HUDEP-2 (cell line): ENCODE data around the gene CCDC182.

ENCODE experiments used
- DNase-seq, 76 experiments: peaks; one replicate each; lab custom pipeline; 2025; ENCODE audit not compliant: unreplicated experiment in 76 of 76; lab: John Stamatoyannopoulos, UW

The CCDC182 gene

DNA sequence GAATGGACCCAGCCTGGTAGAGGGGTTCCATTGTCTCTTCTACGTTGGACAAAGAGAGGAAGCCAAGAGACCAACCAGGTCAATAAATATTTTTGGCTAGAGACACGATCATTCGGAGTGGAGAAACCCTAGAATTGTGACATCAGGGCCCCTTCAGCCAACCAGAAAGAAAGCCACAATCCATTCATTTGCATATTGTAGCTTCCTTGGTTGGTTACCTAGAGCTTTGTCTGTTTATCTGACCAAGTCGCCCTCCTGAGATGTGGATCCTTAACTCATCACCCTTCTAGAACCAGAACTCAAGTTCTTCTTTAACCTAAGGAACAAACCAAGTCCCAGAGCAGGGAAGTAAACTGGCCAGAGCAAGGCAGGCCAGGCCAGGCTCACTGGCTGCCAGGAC, at the start of gene CCDC182:
CCDC182 (minus strand) TSS at position 58 of the 400 bp plus-strand sequence; CDS start at position 31, 27 bp downstream.
- DNase-seq: no peak

DNA sequence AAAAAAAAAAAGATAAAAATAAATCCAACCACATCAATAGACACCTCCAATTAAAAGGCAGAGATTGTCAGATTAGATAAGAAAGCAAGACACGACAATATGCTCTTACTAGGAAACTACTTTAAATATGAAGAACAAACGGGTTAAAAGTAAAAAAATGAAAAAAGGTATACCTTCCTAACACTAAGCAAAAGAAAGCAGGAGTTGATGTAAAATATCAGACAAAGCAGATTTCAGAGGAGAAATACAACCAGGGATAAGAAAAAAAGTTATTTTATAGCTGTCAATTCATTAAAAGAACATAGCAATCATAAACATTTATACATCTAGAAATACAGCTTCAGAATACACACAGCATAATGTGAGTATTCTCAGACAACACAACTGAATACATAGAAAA, 49.7 kb upstream of the CCDC182 start:
- DNase-seq: no peak

DNA sequence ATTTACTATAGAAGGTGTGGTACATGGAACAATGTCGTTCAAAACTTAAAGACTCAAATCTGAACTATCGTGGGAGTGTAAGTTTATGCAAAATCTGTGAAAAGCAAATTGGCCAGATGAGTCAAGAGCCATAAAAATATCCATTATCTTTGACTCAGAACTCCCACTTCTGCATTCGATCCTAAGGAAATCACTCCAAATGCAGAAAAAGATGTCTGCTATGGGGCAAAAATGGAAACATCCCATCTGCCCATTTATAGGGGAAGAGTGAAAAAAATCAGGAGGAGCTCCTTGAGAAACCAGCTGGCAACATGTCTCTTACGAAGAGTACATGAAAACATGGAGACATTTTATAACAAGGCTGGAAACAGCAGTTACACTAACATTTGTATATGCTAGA, 43.6 kb upstream of the CCDC182 start:
- no peak for DNase-seq

DNA sequence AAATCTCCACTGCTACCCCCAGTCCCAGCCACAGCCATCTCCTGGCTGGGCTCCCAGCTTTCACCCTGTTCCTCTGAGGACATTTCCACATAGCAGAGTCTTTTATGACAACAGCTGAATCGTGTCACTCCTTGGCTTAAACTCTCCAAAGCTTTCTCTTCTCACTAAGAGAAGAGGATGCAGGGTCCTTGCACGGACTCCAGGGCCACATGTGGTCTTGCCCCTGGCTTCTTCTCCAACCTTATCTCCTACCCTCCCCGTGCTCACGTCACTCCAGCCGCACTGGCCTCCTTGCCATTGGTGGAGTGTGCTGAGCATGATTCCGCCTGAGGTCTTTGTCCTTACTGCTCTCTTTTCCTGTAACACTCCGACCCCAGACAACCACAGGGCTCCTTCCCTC, 39.9 kb upstream of the CCDC182 start:
- no peak for DNase-seq

DNA sequence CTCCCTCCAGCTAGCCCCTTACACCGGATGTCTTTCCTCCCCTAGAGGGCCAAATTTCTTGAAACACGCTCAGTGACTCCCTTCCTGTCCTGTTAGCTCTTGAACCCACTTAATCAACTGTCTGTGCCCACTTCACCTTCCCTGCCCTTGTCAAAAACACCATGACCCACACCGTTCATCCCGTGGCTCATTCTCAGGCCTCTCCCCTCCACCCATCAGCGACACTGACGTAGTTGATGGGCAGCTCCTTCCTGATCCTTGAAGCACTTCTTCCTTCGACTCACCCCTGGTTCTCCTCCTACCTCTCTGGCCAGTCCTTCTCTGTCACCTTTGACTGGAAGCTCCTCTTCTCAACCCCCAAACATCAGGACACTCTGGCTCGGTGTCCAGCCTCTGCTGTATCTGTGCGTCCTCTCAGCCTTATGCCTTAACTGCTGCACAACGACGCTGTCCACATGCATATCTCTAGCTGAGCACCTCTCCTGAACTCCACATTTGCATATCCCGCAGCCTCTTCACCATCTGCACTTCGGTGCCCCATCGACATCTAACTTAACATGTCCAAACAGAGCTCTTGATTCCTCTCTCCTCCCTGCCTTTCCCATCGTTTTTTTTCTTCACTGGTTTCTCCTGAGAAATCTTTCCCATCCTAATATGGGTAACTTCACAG, 39.3 kb upstream of the CCDC182 start:
- DNase-seq: no peak

DNA sequence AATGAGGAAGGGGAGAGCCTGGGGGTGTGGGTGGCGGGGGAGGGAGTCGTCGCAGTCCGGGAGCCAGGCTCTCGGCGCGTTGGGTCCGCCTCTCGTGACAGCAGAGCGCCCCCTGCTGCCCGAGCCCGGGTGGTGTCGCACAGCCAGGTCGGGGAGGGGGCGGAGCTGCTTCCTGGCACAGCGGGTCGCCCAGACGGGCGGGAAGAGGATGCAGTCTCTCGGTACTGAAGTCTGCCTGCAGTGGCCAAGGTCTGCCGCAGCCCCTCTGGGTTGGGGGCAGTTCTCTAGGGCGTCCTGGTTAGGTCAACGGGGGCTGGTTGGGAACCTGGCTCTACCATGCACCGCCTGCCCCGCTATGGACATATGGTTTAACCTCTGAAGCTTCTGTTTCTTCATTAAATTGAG, 38.2 kb upstream of the CCDC182 start:
- peak in 55 of 76 experiments; percentile 2 to 76 (median 43) for DNase-seq

DNA sequence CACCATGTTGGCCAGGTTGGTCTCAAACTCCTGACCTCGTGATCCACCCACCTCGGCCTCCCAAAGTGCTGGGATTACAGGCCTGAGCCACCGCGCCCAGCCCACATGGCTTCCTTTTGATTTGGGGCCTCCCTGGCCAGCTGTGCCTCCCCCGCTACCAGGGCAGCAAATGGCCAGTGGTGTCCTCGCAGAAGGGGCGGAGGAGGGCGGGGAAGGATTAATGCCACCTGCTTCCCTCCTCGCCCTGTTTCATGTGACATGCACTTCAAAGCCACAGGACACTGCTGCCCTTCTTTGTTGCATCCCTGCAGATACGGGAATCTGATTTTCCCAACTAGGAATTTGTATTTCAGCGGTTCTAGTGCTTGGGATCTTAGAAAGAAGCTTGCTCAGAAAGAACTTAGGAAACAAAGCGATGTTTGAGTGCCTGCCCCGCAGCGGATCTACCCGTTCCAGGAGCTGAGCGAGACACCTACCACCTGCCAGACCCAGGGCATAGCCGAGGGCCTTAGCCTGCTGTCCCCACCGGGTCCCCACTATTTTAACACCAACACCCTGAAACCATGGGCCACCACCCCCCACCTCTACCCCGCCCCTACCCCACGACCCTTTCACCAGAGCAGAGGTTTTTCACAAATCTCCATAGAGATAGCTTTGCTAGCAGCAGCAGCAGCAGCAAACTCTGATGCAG, 37.7 kb upstream of the CCDC182 start:
- peak in 1 of 76 experiments; percentile 18 for DNase-seq

DNA sequence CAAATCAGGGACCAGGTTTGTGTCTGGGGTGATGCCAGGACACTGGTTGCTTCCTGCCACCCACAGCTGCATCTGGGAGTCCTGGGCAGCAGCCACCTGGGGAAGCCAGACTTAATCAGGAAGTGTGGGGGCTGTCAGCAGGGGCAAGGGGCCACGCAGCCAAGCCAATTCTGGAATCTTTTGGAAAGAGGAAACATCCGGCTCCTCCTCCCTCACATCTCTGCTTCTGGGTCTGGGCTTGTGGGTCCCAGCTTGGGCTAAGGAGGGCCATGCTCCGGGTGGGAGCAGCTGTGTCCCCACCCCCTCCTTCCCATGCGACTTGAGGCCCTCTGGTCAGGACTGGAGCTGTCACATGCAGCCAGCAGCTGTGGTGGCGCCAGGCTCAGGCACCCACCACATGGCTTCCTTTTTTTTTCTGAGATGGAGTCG, 37.0 kb upstream of the CCDC182 start:
- DNase-seq: no peak

DNA sequence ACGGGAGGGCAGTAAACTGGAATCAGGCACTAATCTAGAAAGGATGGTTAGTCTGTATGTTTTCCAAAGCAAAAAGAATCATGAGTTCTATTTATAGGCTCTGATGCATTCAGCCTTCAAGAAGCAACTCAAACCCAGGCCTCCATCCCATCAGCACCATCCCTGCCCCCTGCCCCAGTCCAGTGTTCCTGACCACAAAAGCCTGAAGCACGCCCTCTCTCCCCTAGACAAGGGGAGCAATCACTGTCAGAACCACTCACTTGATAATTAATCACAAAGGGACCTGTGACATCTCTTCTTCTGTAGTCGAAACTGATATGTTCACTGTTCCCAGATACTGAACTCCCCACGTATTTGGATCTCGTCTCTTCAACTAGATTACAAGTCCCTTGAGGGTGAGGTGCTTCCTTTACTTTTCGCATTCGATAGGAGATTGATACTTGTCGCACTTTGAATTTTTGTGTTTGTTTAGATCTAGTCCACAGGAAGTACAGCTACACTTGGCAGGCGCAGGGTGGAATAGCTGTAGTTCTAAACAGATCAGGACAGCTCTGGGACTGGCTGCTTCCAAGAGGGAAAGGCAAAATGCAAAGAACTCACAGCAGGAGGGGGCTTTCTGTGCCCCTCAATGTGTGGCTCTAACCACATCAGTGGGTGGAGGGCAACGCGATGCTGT, 36.4 kb upstream of the CCDC182 start:
- no peak for DNase-seq

DNA sequence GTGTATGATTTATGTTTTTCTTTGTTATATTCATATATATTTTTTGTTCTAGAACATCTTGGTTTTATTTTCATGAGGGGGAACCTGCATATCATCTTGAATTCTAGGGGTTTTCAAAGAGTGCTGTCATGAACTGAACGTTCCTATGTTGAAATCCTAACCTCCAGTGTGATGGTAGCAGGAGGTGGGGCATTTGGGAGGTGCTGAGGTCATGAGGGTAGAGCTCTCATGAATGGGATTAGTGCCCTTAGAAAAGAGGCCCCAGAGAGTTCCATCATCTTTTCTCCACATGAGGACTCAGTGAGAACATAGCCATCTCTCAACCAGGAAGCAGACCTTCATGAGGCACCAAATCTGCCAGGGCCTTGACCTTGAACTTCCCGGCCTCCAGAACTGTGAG, 34.6 kb upstream of the CCDC182 start:
- no peak for DNase-seq

DNA sequence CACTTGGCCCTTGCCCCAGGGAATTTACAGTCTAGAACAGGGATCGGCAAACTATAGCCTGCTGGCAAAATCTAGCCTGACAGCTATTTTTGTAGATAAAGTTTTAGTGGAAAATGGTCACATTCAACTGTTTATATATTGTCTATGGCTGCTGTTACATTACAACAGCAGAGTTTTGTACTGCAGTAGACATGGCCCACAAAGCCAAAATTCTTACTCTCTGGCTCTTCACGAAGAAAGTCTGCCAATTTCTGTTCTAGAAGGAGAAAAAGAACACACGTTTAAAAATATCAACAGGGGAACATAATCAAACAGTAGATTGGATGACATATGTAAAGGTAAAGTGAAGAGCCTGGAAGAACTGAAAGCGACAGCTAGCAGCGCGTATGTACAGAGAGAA, 33.2 kb upstream of the CCDC182 start:
- no peak for DNase-seq

DNA sequence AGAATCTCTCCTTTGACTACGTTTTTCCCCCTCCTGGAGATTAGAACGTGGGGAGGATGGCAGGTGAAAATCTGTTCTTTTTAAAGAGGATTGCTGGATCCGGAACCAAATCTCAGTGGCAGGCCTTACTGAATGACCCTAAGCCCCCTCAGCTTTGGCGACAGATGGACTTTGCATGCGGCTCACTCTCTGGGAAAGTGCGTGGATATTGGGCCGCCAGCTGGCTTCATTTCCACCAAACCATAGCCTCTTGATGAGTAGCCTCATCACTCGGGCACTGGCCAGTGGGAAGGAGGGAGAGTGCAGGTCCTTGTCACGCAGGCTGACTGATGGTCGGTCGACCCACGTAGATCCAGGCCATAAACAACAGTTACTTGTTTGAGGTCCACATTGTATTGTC, 31.3 kb upstream of the CCDC182 start:
- no peak for DNase-seq

DNA sequence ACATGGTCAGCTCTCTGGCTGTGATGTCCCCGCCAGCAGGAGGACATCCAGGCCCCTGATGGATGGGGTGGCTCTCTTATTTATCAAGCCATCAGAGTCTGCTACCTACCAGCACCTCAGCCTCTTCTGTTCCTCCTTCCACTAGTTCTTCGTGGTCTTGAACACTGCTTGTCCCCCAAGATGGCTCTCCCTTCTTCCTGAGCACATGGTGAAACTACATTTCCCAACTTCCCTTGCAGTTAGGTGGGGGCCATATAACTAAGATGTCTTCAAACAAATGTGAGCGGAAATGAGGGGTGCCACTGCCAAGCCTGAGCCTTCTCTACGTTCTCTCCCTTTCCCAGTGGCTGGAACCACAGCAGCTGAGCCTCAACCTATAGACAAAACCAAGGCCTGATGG, 29.8 kb upstream of the CCDC182 start:
- no peak for DNase-seq

DNA sequence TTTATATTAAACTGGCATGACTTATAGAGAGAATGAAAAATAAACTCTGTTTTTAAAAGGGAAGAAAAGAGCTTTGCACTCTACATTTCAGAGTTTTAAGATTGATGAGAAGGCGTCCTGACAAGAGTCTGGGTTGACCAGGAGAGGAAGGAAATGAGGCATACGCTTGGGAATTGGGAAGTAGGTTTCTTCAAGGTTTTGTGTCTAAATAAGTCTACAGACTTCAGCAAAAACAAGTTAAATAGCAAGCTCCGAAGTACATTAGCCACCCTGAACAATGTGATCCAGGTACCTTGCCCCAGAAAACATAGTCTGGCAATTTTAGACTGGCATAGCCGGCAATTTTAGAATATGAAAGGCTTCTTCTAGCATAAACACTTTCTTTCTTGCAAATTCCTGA, 28.5 kb upstream of the CCDC182 start:
- no peak for DNase-seq

DNA sequence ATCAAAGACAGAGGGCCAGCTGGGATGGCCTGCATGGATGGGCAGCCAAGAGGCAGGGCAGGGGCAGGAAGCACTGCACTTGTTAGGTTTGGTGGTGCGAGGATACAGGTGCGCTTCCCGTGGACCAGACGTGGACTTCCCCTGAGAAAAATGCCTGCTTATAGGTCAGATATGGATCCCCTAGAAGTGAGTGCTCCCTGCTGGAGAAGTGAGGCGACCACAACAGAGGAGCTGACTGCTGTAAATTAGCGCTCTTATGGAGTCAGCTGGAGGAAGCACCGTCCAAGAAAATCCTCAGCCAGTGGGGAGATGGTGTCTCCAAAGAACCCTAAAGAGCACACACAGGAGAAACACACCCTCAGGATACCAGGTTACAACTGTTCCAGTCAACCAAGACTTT, 27.7 kb upstream of the CCDC182 start:
- no peak for DNase-seq

DNA sequence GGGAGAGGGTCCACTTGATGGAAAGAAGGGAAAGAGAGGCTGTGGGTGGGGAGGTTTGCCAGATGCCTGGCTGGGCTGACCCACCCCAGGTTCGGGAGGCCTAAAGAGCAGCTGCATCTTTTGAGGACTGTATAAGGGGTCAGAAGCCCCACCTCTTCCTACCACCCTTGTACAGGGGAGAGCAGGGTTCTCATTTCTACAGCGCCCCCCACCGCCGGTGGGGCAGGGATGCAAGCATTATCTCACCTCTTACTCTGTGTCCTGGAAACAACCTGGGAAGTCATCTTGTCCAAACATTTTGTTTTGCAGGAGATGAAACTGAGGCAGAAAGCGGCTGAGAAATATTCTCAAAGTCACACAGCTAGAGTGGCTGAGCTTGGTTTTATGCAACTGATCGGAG, 22.5 kb upstream of the CCDC182 start:
- no peak for DNase-seq

DNA sequence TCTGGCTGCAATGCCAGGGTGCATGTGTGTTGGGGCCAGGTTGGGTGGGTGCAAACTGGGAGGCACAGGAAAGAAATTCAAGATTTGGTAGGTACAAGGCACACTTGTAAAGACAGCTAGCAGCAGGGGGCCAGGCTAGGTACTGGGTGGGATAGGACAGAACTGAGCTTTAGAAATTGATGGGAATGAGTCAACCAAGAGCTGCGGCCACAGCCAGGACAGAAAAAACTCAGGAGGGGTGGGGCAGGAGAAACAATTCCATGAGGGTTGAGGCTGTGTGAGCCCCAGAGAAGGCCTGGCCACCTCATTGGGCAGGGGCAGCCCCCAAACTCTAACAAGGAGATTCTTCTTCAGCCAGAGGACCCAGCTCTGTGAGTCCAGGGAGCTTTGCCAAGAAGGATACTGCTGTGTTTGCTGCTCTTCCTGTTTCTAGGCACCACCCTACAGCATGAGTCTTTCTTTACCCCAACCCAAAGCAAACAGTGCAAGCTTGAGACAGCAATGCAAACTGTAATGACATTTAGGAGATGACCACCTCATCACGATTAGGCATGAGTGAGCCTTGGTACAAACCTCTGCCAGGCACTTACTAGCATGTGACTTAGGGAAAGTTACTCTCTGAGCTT, 21.3 kb upstream of the CCDC182 start:
- no peak for DNase-seq

DNA sequence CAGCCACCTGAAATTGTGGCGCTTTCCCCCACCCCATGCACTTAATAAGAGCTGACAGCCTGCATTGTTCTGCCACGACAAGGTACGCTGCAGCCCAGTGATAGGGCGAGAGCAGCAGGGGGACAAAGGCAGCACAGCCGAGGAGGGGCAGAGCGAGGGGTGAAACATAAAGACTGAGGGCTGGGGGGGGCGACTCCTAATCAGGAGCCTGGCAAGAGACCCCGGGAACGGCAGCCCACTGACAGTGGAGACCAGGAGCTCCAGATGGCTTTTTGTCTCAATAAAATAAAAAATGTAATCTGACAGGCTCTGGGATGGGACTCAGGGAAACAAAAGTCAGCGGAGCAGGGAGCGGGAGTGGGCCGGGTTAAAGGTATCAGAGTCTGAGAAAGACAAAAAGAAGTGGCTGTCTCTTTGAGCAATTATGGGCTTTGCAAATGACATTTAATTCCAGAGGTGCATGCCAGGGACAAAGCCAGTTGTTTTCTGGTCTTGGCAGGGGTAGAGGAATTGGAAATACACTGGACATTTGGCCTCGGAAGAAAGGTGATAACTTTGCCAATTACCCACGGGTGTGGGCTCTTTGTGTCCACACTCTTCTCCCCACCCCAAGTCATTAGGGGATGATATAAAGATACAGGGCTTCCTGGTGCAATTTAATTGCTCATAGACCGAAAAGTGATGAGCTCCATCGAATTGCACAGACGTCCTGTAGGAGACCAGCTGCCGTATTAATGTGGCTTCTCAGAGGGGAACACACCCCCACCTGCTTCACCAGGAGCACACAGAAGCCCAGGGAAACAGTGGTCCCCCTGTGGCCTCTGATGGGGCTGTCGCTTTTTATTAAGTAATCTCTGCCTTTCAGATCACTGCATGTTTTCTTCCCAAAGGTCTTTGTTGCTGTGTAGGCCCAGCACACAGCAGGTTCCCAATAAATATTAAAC, 17.6 kb upstream of the CCDC182 start:
- no peak for DNase-seq

DNA sequence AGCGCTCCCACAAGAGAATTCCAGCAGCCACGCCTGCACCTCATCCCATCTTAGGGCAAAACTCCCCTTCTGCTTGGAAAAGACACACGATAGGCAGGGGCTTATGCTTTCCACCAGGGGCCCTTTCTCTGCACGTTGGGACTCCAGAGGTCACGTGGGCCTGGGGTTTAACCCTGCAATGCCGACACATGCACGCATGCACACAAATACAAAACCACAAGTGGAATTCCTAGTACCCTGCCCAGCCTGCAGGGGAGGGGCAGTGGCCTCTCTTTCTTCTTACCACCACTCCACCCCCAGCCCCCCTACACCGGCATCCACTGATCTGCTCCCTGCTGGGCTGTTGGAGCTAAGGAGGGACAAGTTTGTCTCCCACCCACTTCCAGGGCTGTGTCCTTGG, 16.8 kb upstream of the CCDC182 start:
- DNase-seq: no peak

DNA sequence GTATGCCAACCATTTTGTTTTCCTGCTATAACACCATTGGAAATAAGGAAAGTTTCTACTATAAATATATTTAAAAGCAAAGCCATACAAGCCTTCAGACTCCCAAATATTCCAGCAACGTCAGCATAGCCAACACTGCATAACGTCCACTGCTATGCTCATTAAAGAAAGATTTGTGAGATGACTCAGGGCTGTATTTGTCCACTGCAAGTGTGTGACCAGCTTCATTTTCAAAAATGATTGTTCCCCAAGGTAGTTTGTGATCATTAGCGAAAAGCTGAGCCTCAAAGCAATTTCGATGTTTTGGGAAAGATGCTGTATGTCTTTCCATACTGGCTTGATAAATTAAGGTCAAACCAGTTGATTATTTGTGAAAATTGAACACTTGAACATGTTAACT, 14.9 kb upstream of the CCDC182 start:
- no peak for DNase-seq
